Measurements from ENCODE around the gene SPTLC3. TPM values are rescaled to one million over a fixed set of nuclear protein-coding genes. Genes with fewer than 3 reads are reported as not detected.
A peak's percentile ranks its signal among the peaks of the same experiment; 100 is the strongest.

SPTLC3 gene
- polyA plus RNA-seq, 1 donor from 2014 or later = not detected

GRCh38 chr20:13119583-13119982 lies 110.8 kb downstream of the SPTLC3 start:
- H4K20me1 ChIP-seq (ENCODE audit: insufficient read depth) = no peaks in the 10 kb centered on the region
- H3K27me3 ChIP-seq (ENCODE audit: insufficient read depth, low read depth, low read length) = no peaks in the 10 kb centered on the region
- H3K9me3 ChIP-seq (ENCODE audit: low read length) = no peaks in the 10 kb centered on the region
- TF ChIP-seq SMC3 (conservative IDR thresholded peaks at IDR 0.05; ENCODE audit: poor library complexity) = peak; percentile 94
- no peak for TF ChIP-seq TAF1 (IDR thresholded peaks at IDR 0.05; ENCODE audit: low read depth)
- peak; percentile 94 for TF ChIP-seq CTCF (IDR thresholded peaks at IDR 0.05; ENCODE audit: poor library complexity, severe bottlenecking)
- peak; percentile 91 for TF ChIP-seq RAD21 (conservative IDR thresholded peaks at IDR 0.05)
- H3K27ac ChIP-seq (ENCODE audit: low read length) = no peak overlapping the region
- no peak overlapping the region for H3K4me2 ChIP-seq (ENCODE audit: low read length)
- H3K36me3 ChIP-seq (ENCODE audit: insufficient read depth, low read length) = no peaks in the 10 kb centered on the region
- H2AFZ ChIP-seq (ENCODE audit: low read depth, low read length) = no peak overlapping the region
- no peak overlapping the region for H3K4me3 ChIP-seq (ENCODE audit: low read length)
- no peaks in the 10 kb centered on the region for H3K79me2 ChIP-seq (replicated peaks; ENCODE audit: insufficient read depth, low read length)
- no peaks in the 10 kb centered on the region for H3K9me2 ChIP-seq (ENCODE audit: insufficient read depth, low read length)
- no peak overlapping the region for H3K9ac ChIP-seq (ENCODE audit: low read length)
- H3F3A ChIP-seq (ENCODE audit: insufficient read depth, low read length, poor library complexity, severe bottlenecking) = no peaks in the 10 kb centered on the region

GRCh38 chr20:13120471-13120870 lies 111.7 kb downstream of the SPTLC3 start:
- no peaks in the 10 kb centered on the region for H3K36me3 ChIP-seq (ENCODE audit: insufficient read depth, low read length)
- no peak overlapping the region for H2AFZ ChIP-seq (ENCODE audit: low read depth, low read length)

More at GRCh38 chr20:13120471-13120870, 111.7 kb downstream of the SPTLC3 start:
- H3K9me2 ChIP-seq (ENCODE audit: insufficient read depth, low read length) = no peaks in the 10 kb centered on the region
- no peak overlapping the region for H3K4me2 ChIP-seq (ENCODE audit: low read length)
- no peaks in the 10 kb centered on the region for H3K79me2 ChIP-seq (replicated peaks; ENCODE audit: insufficient read depth, low read length)
- H4K20me1 ChIP-seq (ENCODE audit: insufficient read depth) = no peaks in the 10 kb centered on the region
- TF ChIP-seq MXI1 (conservative IDR thresholded peaks at IDR 0.05; ENCODE audit: poor library complexity, severe bottlenecking) (no peak), POLR2AphosphoS5 (IDR thresholded peaks at IDR 0.05) (no peak), RAD21 (conservative IDR thresholded peaks at IDR 0.05) (no peak), EP300 (conservative IDR thresholded peaks at IDR 0.05; ENCODE audit: poor library complexity, severe bottlenecking) (no peak), TAF1 (IDR thresholded peaks at IDR 0.05; ENCODE audit: low read depth) (no peak), EZH2 (IDR thresholded peaks at IDR 0.05; ENCODE audit: borderline replicate concordance, insufficient read depth, low read length, poor library complexity, severe bottlenecking) (no peak), CTCF (IDR thresholded peaks at IDR 0.05; ENCODE audit: poor library complexity, severe bottlenecking) (no peak), SMC3 (conservative IDR thresholded peaks at IDR 0.05; ENCODE audit: poor library complexity) (no peak), REST (IDR thresholded peaks at IDR 0.05; ENCODE audit: borderline replicate concordance) (no peak)
- H3K27me3 ChIP-seq (ENCODE audit: insufficient read depth, low read depth, low read length) = no peaks in the 10 kb centered on the region
- no peak overlapping the region for H3K27ac ChIP-seq (ENCODE audit: low read length)
- no peaks in the 10 kb centered on the region for H3K9me3 ChIP-seq (ENCODE audit: low read length)
- H3K9ac ChIP-seq (ENCODE audit: low read length) = no peak overlapping the region
- no peaks in the 10 kb centered on the region for H3F3A ChIP-seq (ENCODE audit: insufficient read depth, low read length, poor library complexity, severe bottlenecking)
- H3K4me3 ChIP-seq (ENCODE audit: low read length) = no peak overlapping the region

Data from neural cell (in vitro differentiated cells).